Endothelial cell of umbilical vein (primary cell): Measurements from ENCODE around the gene NCKAP5.

Experiments
- EZH2 ChIP-seq: IDR thresholded peaks from 2 replicates; pipeline ENCODE4 v1.6.1; 2012; ENCODE audit warnings: borderline replicate concordance, low read depth, mild to moderate bottlenecking, moderate library complexity, low read length, inconsistent platforms; ENCODE audit not compliant: severe bottlenecking
- MYC ChIP-seq: IDR thresholded peaks from one replicate; pipeline ENCODE4 v1.6.1; 2011; ENCODE audit warnings: mild to moderate bottlenecking, low read depth, low read length
- POLR2A ChIP-seq: IDR thresholded peaks from 2 replicates; pipeline ENCODE4 v1.6.1; 2012; ENCODE audit warnings: low read depth, mild to moderate bottlenecking, control low read depth, low read length
- TF ChIP-seq, protein P1 (sequence below), 2 donors: IDR thresholded peaks; 1 replicate in 1 of 2; 2 replicates in 1 of 2; pipeline ENCODE4 v1.5.1; 2011; ENCODE audit warnings: low read length in 2 of 2, mild to moderate bottlenecking in 2 of 2, moderate library complexity in 2 of 2, control low read depth in 1 of 2, inconsistent platforms in 1 of 2, low read depth in 1 of 2; ENCODE audit not compliant: insufficient read depth in 1 of 2; ENCODE audit errors: extremely low read depth in 1 of 2

DNA sequence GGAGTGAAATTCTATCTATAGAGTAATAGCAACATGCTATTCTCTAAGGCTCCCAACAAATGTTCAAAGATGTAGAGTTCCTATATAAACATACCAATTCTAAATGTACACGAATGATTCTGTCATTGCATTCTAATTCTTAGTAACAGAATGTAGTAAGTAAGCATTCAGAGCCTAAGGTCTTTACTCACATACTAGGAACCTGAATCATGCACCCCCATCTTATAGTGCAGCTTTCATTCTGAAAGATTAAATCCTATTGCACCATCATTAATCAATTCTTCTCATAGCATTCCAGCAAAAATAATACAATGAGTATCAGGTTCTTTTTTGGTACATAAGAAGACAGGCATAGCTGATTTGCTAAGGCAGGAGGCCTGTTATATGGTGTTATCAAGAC, 230.0 kb downstream of the NCKAP5 start:
- TF ChIP-seq EZH2, result no peak
- TF ChIP-seq, protein P1, sequence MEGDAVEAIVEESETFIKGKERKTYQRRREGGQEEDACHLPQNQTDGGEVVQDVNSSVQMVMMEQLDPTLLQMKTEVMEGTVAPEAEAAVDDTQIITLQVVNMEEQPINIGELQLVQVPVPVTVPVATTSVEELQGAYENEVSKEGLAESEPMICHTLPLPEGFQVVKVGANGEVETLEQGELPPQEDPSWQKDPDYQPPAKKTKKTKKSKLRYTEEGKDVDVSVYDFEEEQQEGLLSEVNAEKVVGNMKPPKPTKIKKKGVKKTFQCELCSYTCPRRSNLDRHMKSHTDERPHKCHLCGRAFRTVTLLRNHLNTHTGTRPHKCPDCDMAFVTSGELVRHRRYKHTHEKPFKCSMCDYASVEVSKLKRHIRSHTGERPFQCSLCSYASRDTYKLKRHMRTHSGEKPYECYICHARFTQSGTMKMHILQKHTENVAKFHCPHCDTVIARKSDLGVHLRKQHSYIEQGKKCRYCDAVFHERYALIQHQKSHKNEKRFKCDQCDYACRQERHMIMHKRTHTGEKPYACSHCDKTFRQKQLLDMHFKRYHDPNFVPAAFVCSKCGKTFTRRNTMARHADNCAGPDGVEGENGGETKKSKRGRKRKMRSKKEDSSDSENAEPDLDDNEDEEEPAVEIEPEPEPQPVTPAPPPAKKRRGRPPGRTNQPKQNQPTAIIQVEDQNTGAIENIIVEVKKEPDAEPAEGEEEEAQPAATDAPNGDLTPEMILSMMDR (IDR thresholded peaks at IDR 0.05; ENCODE audit: extremely low read depth in 1 of 2, insufficient read depth in 1 of 2, low read depth in 1 of 2, low read length in 2 of 2), result no peak
- no peak for TF ChIP-seq POLR2A
- TF ChIP-seq MYC, result no peak
